Naive thymus-derived CD8-positive, alpha-beta T cell (primary cell): ENCODE measurements around the gene SH2D3C. TPM values are rescaled to one million over a fixed set of nuclear protein-coding genes. Genes with fewer than 3 reads are reported as not detected.

Experiments
- ATAC-seq, 2 donors: fragments of 150-1000 bp; cut with Tn5 transposase in 1 of 2; sonication (Bioruptor Pico), chemical (Tn5 transposase) in 1 of 2; 1 replicate in 1 of 2; 2 replicates in 1 of 2; pipeline ENCODE4 v1.10.0; 2021; ENCODE audit warnings: mild to moderate bottlenecking in 2 of 2, moderate library complexity in 2 of 2
- POLR2A ChIA-PET: fragments of 350-600 bp; sonication (Branson Sonifier 250); formaldehyde crosslinking; loops from one replicate; lab custom pipeline; 2021; ENCODE audit warnings: antibody characterized with exemption; lab: Charles Lee
- DNase-seq, 10 donors: peaks; one replicate each; pipeline versions ENCODE4 v3.0.0 to v3.0.0-alpha.2; 2020 to 2022
- H3K27ac Mint-ChIP-seq, 10 donors: one replicate each; pipeline ENCODE4 v1.8.0; 2020 to 2022; ENCODE audit warnings: mild to moderate bottlenecking in 10 of 10, mixed read lengths in 10 of 10, moderate library complexity in 4 of 10, inconsistent platforms in 1 of 10
- H3K27me3 Mint-ChIP-seq, 5 donors: one replicate each; pipeline ENCODE4 v1.8.0; 2021 to 2022; ENCODE audit warnings: mixed read lengths in 5 of 5
- H3K36me3 Mint-ChIP-seq, 3 donors: one replicate each; pipeline ENCODE4 v1.8.0; 2020 to 2022; ENCODE audit warnings: mixed read lengths in 3 of 3, mild to moderate bottlenecking in 2 of 3, inconsistent platforms in 1 of 3
- H3K4me1 Mint-ChIP-seq, 4 donors: one replicate each; pipeline ENCODE4 v1.8.0; 2021 to 2022; ENCODE audit warnings: mixed read lengths in 4 of 4
- H3K4me3 Mint-ChIP-seq, 10 donors: one replicate each; pipeline ENCODE4 v1.8.0; 2020 to 2022; ENCODE audit warnings: mild to moderate bottlenecking in 10 of 10, mixed read lengths in 10 of 10, moderate library complexity in 6 of 10, inconsistent platforms in 1 of 10
- H3K9me3 Mint-ChIP-seq, 9 donors: one replicate each; pipeline ENCODE4 v1.8.0; 2020 to 2022; ENCODE audit warnings: mixed read lengths in 9 of 9, mild to moderate bottlenecking in 3 of 9, inconsistent platforms in 1 of 9, moderate library complexity in 1 of 9
- polyA plus RNA-seq, 3 donors: library from polyadenylated mRNA; unstranded; fragments of 300-500 nt; fragmentation: Illumina TruSeq; gene quantifications; one replicate each; pipeline ENCODE4 v1.2.3, GENCODE V29; 2021
- total RNA-seq, 8 experiments: library from RNA in 2 of 8; stranded (reverse) in 2 of 8; gene quantifications; one replicate each; pipeline ENCODE4 v1.2.3 and lab custom pipeline; 2021 to 2026

SH2D3C gene
- total and polyA plus RNA-seq, 5 experiments from 2014 or later, result 13.8 to 50.8 (median 42.8) TPM

- H3K4me1 Mint-ChIP-seq, result peaks cover 9 to 17% (median 14%) of the 10 kb centered on the region in 4 donors
- peaks cover 0 to 1% (median 0%) of the 10 kb centered on the region in 5 donors for H3K27me3 Mint-ChIP-seq
- H3K9me3 Mint-ChIP-seq, result no peaks in the 10 kb centered on the region
- POLR2A ChIA-PET, result interaction anchor here (0.7 kb wide), 1 partner anchor 15 kb away, joined by 3 read pairs; no protein-coding TSS in a partner anchor
- DNase-seq (no peak), ATAC-seq (no peak)
- H3K4me3 Mint-ChIP-seq, result no peak overlapping the region
- H3K27ac Mint-ChIP-seq, result peak overlapping the region in 1 of 10 donors; percentile 62
- peaks cover 0 to 5% (median 0%) of the 10 kb centered on the region in 3 donors for H3K36me3 Mint-ChIP-seq
Observed at GRCh38 chr9:127731938-127732337, 46.5 kb downstream of the SH2D3C start.

GRCh38 chr9:127730799-127731410 is 47.6 kb downstream of the SH2D3C start:
- Mint-ChIP-seq H3K27ac (peak overlapping the region in 4 of 10 donors; percentile 11 to 55 (median 46)), H3K4me3 (no peak overlapping the region), H3K9me3 (no peaks in the 10 kb centered on the region), H3K36me3 (peaks cover 0 to 5% (median 0%) of the 10 kb centered on the region in 3 donors), H3K27me3 (peaks cover 0 to 1% (median 0%) of the 10 kb centered on the region in 5 donors), H3K4me1 (peaks cover 9 to 17% (median 14%) of the 10 kb centered on the region in 4 donors)
- ATAC-seq (no peak), DNase-seq (no peak)
- POLR2A ChIA-PET, result interaction anchor here (0.6 to 0.8 kb wide), 2 partner anchors 100 to 139 kb away, joined by 4 to 5 read pairs; no protein-coding TSS in a partner anchor

- peaks cover 0 to 5% (median 0%) of the 10 kb centered on the region in 3 donors for H3K36me3 Mint-ChIP-seq
- H3K27me3 Mint-ChIP-seq, result peaks cover 0 to under 1% (median 0%) of the 10 kb centered on the region in 5 donors
- ATAC-seq (no peak), DNase-seq (no peak)
- peaks cover 8 to 12% (median 10%) of the 10 kb centered on the region in 4 donors for H3K4me1 Mint-ChIP-seq
- H3K9me3 Mint-ChIP-seq, result no peaks in the 10 kb centered on the region
- no peak overlapping the region for H3K4me3 Mint-ChIP-seq
- POLR2A ChIA-PET, result no interaction called here
- peak overlapping the region in 2 of 10 donors; percentile 53 to 55 for H3K27ac Mint-ChIP-seq
Observed at GRCh38 chr9:127730262-127730661, 48.2 kb downstream of the SH2D3C start.

- ATAC-seq, result no peak
- H3K4me1 Mint-ChIP-seq, result peaks cover 8 to 11% (median 9%) of the 10 kb centered on the region in 4 donors
- POLR2A ChIA-PET, result no interaction called here
- no peaks in the 10 kb centered on the region for H3K27me3 Mint-ChIP-seq
- no peaks in the 10 kb centered on the region for H3K9me3 Mint-ChIP-seq
- H3K4me3 Mint-ChIP-seq, result no peak overlapping the region
- peaks cover 0 to 5% (median 0%) of the 10 kb centered on the region in 3 donors for H3K36me3 Mint-ChIP-seq
- peak overlapping the region in 2 of 10 donors; percentile 62 to 82 for H3K27ac Mint-ChIP-seq
- no peak for DNase-seq
Observed at GRCh38 chr9:127729522-127730256, 48.8 kb downstream of the SH2D3C start.

- DNase-seq (no peak), ATAC-seq (no peak)
- H3K36me3 Mint-ChIP-seq, result peaks cover 0 to 5% (median 0%) of the 10 kb centered on the region in 3 donors
- H3K4me1 Mint-ChIP-seq, result peaks cover 4 to 5% (median 5%) of the 10 kb centered on the region in 4 donors
- no peak overlapping the region for H3K4me3 Mint-ChIP-seq
- H3K9me3 Mint-ChIP-seq, result no peaks in the 10 kb centered on the region
- POLR2A ChIA-PET, result no interaction called here
- H3K27me3 Mint-ChIP-seq, result no peaks in the 10 kb centered on the region
- H3K27ac Mint-ChIP-seq, result peak overlapping the region in 1 of 10 donors; percentile 15
Observed at GRCh38 chr9:127728808-127729207, 49.7 kb downstream of the SH2D3C start.

- DNase-seq (no peak), ATAC-seq (no peak)
- POLR2A ChIA-PET, result interaction anchor here (0.7 kb wide), 1 partner anchor 11 kb away, joined by 4 read pairs; the partner anchor contains the start of gene PTRH1
- H3K36me3 Mint-ChIP-seq, result peaks cover 0 to 4% (median 0%) of the 10 kb centered on the region in 3 donors
- H3K9me3 Mint-ChIP-seq, result no peaks in the 10 kb centered on the region
- no peak overlapping the region for H3K27ac Mint-ChIP-seq
- no peak overlapping the region for H3K4me3 Mint-ChIP-seq
- H3K4me1 Mint-ChIP-seq, result peaks cover 0 to 13% (median under 1%) of the 10 kb centered on the region in 4 donors
- H3K27me3 Mint-ChIP-seq, result peaks cover 0 to 2% (median 0%) of the 10 kb centered on the region in 5 donors
Observed at GRCh38 chr9:127726871-127727270, 51.6 kb downstream of the SH2D3C start.

GRCh38 chr9:127724012-127724411 is 54.5 kb downstream of the SH2D3C start:
- no peak for ATAC-seq
- Mint-ChIP-seq H3K36me3 (no peaks in the 10 kb centered on the region), H3K9me3 (no peaks in the 10 kb centered on the region), H3K27me3 (peaks cover 0 to 2% (median 0%) of the 10 kb centered on the region in 5 donors), H3K27ac (peak overlapping the region in 1 of 10 donors; percentile 42), H3K4me3 (no peak overlapping the region), H3K4me1 (peaks cover 13 to 34% (median 23%) of the 10 kb centered on the region in 4 donors)
- POLR2A ChIA-PET, result interaction anchor here (0.7 to 1.2 kb wide), 3 partner anchors 10 to 14 kb away, joined by 3 to 5 read pairs (median 3); partner anchors contain the start of gene TOR2A
- DNase-seq, result no peak

- Mint-ChIP-seq H3K9me3 (no peaks in the 10 kb centered on the region), H3K27me3 (peaks cover 0 to 2% (median 0%) of the 10 kb centered on the region in 5 donors), H3K4me3 (no peak overlapping the region), H3K4me1 (peaks cover 13 to 34% (median 24%) of the 10 kb centered on the region in 4 donors), H3K36me3 (no peaks in the 10 kb centered on the region), H3K27ac (peak overlapping the region in 5 of 10 donors; percentile 14 to 56 (median 42))
- DNase-seq (no peak), ATAC-seq (no peak)
- POLR2A ChIA-PET, result interaction anchor here (0.7 to 0.8 kb wide), 2 partner anchors 9 to 11 kb away, joined by 3 to 5 read pairs; partner anchors contain the start of gene TOR2A
Observed at GRCh38 chr9:127723444-127723843, 55.0 kb downstream of the SH2D3C start.

GRCh38 chr9:127723013-127723412 is 55.5 kb downstream of the SH2D3C start:
- ATAC-seq, result no peak
- DNase-seq, result no peak
- Mint-ChIP-seq H3K36me3 (no peaks in the 10 kb centered on the region), H3K9me3 (no peaks in the 10 kb centered on the region), H3K27me3 (peaks cover 0 to 2% (median 0%) of the 10 kb centered on the region in 5 donors), H3K4me1 (peaks cover 13 to 34% (median 24%) of the 10 kb centered on the region in 4 donors), H3K27ac (peak overlapping the region in 3 of 10 donors; percentile 14 to 56 (median 39)), H3K4me3 (no peak overlapping the region)
- POLR2A ChIA-PET, result interaction anchor here (0.8 kb wide), 1 partner anchor 9 kb away, joined by 3 read pairs; no protein-coding TSS in a partner anchor

GRCh38 chr9:127722055-127722745 is 56.3 kb downstream of the SH2D3C start:
- peak overlapping the region in 7 of 10 donors; percentile 53 to 93 (median 66) for H3K27ac Mint-ChIP-seq
- peaks cover 13 to 34% (median 24%) of the 10 kb centered on the region in 4 donors for H3K4me1 Mint-ChIP-seq

GRCh38 chr9:127721391-127721821 is 57.1 kb downstream of the SH2D3C start:
- DNase-seq (peak in 1 of 10 donors; percentile 29), ATAC-seq (peak; percentile 35 to 39)
- Mint-ChIP-seq H3K4me1 (peaks cover 13 to 35% (median 24%) of the 10 kb centered on the region in 4 donors), H3K4me3 (peak overlapping the region; percentile 39 to 82 (median 63)), H3K36me3 (no peaks in the 10 kb centered on the region), H3K27ac (peak overlapping the region in 9 of 10 donors; percentile 39 to 95 (median 86)), H3K9me3 (no peaks in the 10 kb centered on the region), H3K27me3 (peaks cover 0 to 2% (median 0%) of the 10 kb centered on the region in 5 donors)
- POLR2A ChIA-PET, result interaction anchor here (1.3 kb wide), 1 partner anchor 16 kb away, joined by 4 read pairs; no protein-coding TSS in a partner anchor

More at GRCh38 chr9:127722055-127722745, 56.3 kb downstream of the SH2D3C start:
- Mint-ChIP-seq H3K36me3 (no peaks in the 10 kb centered on the region), H3K4me3 (peak overlapping the region in 1 of 10 donors; percentile 60), H3K9me3 (no peaks in the 10 kb centered on the region), H3K27me3 (peaks cover 0 to 2% (median 0%) of the 10 kb centered on the region in 5 donors)
- ATAC-seq (no peak), DNase-seq (no peak)
- POLR2A ChIA-PET, result no interaction called here
